Measurements from ENCODE around the gene IL4I1. TPM values are rescaled to one million over a fixed set of nuclear protein-coding genes. Genes with fewer than 3 reads are reported as not detected.

Gene IL4I1
- total and polyA plus RNA-seq, 2 experiments from 2014 or later = not detected

- H3K36me3 ChIP-seq = peaks cover 18% of the 10 kb centered on the region
- no peaks in the 10 kb centered on the region for H3K9me3 ChIP-seq (ENCODE audit: low read depth)
- H3K27me3 ChIP-seq = no peaks in the 10 kb centered on the region
- peak; percentile 22 to 82 for DNase-seq (ENCODE audit: low read depth in 1 of 2, low spot score in 1 of 2)
- TF ChIP-seq CTCF (IDR thresholded peaks at IDR 0.05; ENCODE audit: low read depth, low read length) = no peak
- peaks cover 10% of the 10 kb centered on the region for H3K4me1 ChIP-seq (ENCODE audit: low read depth)
- H3K27ac ChIP-seq = peak overlapping the region; percentile 97
- peak overlapping the region; percentile 79 for H3K4me3 ChIP-seq
Observed at GRCh38 chr19:49851456-49852259, 45.0 kb downstream of the IL4I1 start.

- peak; percentile 95 to 96 for DNase-seq (ENCODE audit: low read depth in 1 of 2, low spot score in 1 of 2)
- TF ChIP-seq CTCF (IDR thresholded peaks at IDR 0.05; ENCODE audit: low read depth, low read length) = no peak
- H3K9me3 ChIP-seq (ENCODE audit: low read depth) = no peaks in the 10 kb centered on the region
- peak within 1 kb of the TSS; percentile 79 for H3K4me3 ChIP-seq
- H3K27me3 ChIP-seq = no peaks in the 10 kb centered on the region
- H3K27ac ChIP-seq = peak within 1 kb of the TSS; percentile 97
- H3K36me3 ChIP-seq = peaks cover 13% of the 10 kb centered on the region
- peaks cover 10% of the 10 kb centered on the region for H3K4me1 ChIP-seq (ENCODE audit: low read depth)
Observed at GRCh38 chr19:49850487-49851342, 46.0 kb downstream of the IL4I1 start, which contains the start of gene PTOV1. PTOV1 (plus strand) TSS chr19:49851159.

GRCh38 chr19:49850221-49850486, 46.5 kb downstream of the IL4I1 start:
- Histone ChIP-seq H3K4me1 (ENCODE audit: low read depth) (peaks cover 10% of the 10 kb centered on the region), H3K9me3 (ENCODE audit: low read depth) (no peaks in the 10 kb centered on the region), H3K4me3 (peak overlapping the region; percentile 79), H3K36me3 (peaks cover 8% of the 10 kb centered on the region), H3K27ac (peak overlapping the region; percentile 97), H3K27me3 (no peaks in the 10 kb centered on the region)
- TF ChIP-seq CTCF (IDR thresholded peaks at IDR 0.05; ENCODE audit: low read depth, low read length) = no peak
- no peak for DNase-seq (ENCODE audit: low read depth in 1 of 2, low spot score in 1 of 2)

- H3K27ac ChIP-seq = peak overlapping the region; percentile 97
- no peaks in the 10 kb centered on the region for H3K9me3 ChIP-seq (ENCODE audit: low read depth)
Observed at GRCh38 chr19:49849433-49850220, 47.1 kb downstream of the IL4I1 start.

More at GRCh38 chr19:49849433-49850220, 47.1 kb downstream of the IL4I1 start:
- H3K4me1 ChIP-seq (ENCODE audit: low read depth) = peaks cover 10% of the 10 kb centered on the region
- H3K4me3 ChIP-seq = peak overlapping the region; percentile 79
- no peaks in the 10 kb centered on the region for H3K27me3 ChIP-seq
- DNase-seq (ENCODE audit: low read depth in 1 of 2, low spot score in 1 of 2) = no peak
- peaks cover 3% of the 10 kb centered on the region for H3K36me3 ChIP-seq
- no peak for TF ChIP-seq CTCF (IDR thresholded peaks at IDR 0.05; ENCODE audit: low read depth, low read length)
